SU-DHL-6 (cell line): ENCODE data around the gene IGFBP4.

ENCODE experiments used
- EZH2phosphoT487 ChIP-seq: fragments of 200-600 bp; sonication (generic), shearing (Covaris generic); conservative IDR thresholded peaks from 2 replicates; pipeline ENCODE4 v1.6.1; 2018; ENCODE audit warnings: mild to moderate bottlenecking, antibody characterized with exemption, low read length, moderate library complexity, mixed read lengths
- TF ChIP-seq, protein P1 (sequence below): fragments of 200-600 bp; sonication (generic); IDR thresholded peaks from one replicate; pipeline ENCODE4 v1.5.1; 2017; ENCODE audit warnings: antibody characterized with exemption, mild to moderate bottlenecking, low read length, moderate library complexity; ENCODE audit not compliant: insufficient read depth, poor library complexity, severe bottlenecking

DNA sequence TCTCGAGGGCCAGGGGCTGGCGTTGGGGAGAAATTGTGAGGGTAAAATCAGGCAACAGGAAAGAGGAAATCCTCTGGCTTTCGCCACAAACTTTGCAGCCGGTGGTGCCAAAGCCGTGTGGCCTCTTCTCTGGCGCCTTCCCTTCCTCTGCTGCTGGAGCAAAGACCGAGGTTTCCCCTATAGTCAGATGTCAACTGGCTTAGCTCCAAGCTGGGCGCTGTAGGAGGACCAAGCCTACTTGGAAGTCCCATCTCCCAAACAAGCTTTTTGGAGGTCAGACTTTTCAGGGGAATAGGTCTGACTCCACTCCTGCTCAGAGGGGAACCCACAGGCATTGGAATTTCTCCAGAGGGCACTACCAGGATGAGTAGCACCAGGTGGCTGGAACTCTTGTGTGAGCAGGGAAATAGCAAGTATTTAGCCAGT is 5.0 kb downstream of the IGFBP4 start:
- TF ChIP-seq, protein P1, sequence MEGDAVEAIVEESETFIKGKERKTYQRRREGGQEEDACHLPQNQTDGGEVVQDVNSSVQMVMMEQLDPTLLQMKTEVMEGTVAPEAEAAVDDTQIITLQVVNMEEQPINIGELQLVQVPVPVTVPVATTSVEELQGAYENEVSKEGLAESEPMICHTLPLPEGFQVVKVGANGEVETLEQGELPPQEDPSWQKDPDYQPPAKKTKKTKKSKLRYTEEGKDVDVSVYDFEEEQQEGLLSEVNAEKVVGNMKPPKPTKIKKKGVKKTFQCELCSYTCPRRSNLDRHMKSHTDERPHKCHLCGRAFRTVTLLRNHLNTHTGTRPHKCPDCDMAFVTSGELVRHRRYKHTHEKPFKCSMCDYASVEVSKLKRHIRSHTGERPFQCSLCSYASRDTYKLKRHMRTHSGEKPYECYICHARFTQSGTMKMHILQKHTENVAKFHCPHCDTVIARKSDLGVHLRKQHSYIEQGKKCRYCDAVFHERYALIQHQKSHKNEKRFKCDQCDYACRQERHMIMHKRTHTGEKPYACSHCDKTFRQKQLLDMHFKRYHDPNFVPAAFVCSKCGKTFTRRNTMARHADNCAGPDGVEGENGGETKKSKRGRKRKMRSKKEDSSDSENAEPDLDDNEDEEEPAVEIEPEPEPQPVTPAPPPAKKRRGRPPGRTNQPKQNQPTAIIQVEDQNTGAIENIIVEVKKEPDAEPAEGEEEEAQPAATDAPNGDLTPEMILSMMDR, result no peak
- TF ChIP-seq EZH2phosphoT487, result no peak
